ENCODE measurements around the gene SCRT2. TPM values are rescaled to one million over a fixed set of nuclear protein-coding genes. Genes with fewer than 3 reads are reported as not detected.

Gene SCRT2
- total RNA-seq, 1 experiment from 2014 or later = not detected

DNA sequence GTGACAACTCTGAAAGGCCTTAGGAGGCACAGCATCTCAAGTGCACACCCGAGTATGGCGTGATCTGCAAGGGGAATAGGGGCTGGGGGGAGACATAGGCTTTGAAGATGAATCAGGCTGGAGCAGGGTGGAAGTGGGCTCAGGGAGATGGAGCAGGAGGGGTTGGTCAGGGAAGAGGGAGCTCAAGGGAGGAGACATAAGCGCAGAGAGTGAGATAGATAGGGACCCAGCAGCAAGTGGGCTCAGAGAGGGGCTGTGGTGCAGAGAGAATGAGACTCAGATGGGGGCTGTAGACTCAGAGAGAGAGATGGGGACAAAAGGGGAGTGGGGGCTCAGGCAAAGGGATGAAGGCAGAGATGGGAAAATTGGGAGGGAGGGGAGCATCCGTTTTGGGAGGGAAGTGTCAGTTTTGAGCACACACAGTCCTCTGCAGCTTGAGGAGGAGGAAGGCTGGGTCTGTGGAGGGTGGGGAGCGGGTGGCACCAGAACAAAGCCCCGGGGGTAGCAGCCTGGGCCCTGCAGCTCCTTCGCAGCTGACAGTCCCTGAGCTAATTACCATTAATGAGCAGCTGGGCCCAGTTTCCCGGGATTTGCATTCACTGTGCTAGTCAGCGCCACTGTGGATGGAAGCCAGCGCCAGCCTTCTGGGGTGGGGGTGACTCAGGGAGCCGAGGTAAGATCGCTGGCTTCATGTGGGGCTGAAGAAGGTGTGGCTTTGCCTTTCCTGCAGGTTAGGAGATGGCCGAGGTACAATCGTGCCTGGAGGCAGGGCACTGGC, 41.3 kb downstream of the SCRT2 start:
- Histone ChIP-seq H2BK120ac (ENCODE audit: low read depth, low read length, poor library complexity, severe bottlenecking) (no peak overlapping the region), H2AK5ac (ENCODE audit: insufficient read length, low read length) (no peak overlapping the region), H3K23me2 (ENCODE audit: insufficient read length, low read depth, low read length, poor library complexity, severe bottlenecking) (no peaks in the 10 kb centered on the region), H3K14ac (ENCODE audit: insufficient read depth, low read length) (peak overlapping the region; percentile 15; the same call in 1 of the 2 replicates), H3K23ac (ENCODE audit: insufficient read length, low read depth, low read length) (no peak overlapping the region), H4K91ac (ENCODE audit: insufficient read length, low read depth, low read length) (no peak overlapping the region), H3K4me2 (ENCODE audit: insufficient read depth, insufficient read length, low read length) (no peak overlapping the region), H3K4ac (ENCODE audit: low read depth, low read length) (no peak overlapping the region), H2BK20ac (ENCODE audit: low read depth, low read length, poor library complexity, severe bottlenecking) (no peak overlapping the region), H3K27me3 (ENCODE audit: insufficient read depth, low read length) (no peaks in the 10 kb centered on the region), H3K79me2 (ENCODE audit: insufficient read depth, low read length) (no peaks in the 10 kb centered on the region), H3K56ac (ENCODE audit: insufficient read length, low read depth, low read length) (no peak overlapping the region), H3K9ac (ENCODE audit: extremely low read depth, insufficient read length, low read length) (no peak overlapping the region), H4K8ac (replicated peaks; ENCODE audit: insufficient read length, low read depth, low read length) (no peak overlapping the region), H3K27ac (ENCODE audit: insufficient read length, low read depth, low read length) (no peak overlapping the region), H3T11ph (ENCODE audit: low read length) (no peak overlapping the region), H2BK15ac (ENCODE audit: low read depth, low read length) (no peak overlapping the region), H2BK5ac (ENCODE audit: insufficient read length, low read length) (no peak overlapping the region), H3K9me3 (ENCODE audit: control insufficient read depth, low read depth, low read length) (no peaks in the 10 kb centered on the region), H3K4me1 (ENCODE audit: insufficient read depth, low read length) (no peaks in the 10 kb centered on the region), H3K18ac (ENCODE audit: insufficient read length, low read depth, low read length) (no peak overlapping the region), H4K5ac (ENCODE audit: insufficient read length, low read depth, low read length) (no peak overlapping the region), H3K79me1 (ENCODE audit: insufficient read depth, low read depth, low read length, poor library complexity, severe bottlenecking) (no peaks in the 10 kb centered on the region), H2AFZ (ENCODE audit: low read length) (no peak overlapping the region), H2BK12ac (ENCODE audit: insufficient read length, low read depth, low read length) (no peak overlapping the region), H4K20me1 (ENCODE audit: control insufficient read depth, insufficient read depth, insufficient read length) (no peaks in the 10 kb centered on the region)
- Mint-ChIP-seq H3K4me1 (peaks cover 4 to 17% of the 10 kb centered on the region in 2 experiments; a peak in 2 of 4 replicates), H3K4me3 (no peak overlapping the region), H3K27me3 (ENCODE audit: low read depth) (peaks cover 11% of the 10 kb centered on the region), H3K9me3 (no peaks in the 10 kb centered on the region), H3K27ac (no peak overlapping the region), H3K36me3 (ENCODE audit: insufficient read depth in 1 of 3, low read depth in 3 of 3) (no peaks in the 10 kb centered on the region)
- WGBS (ENCODE audit: extremely low coverage, insufficient read length, low lambda C conversion rate) = no CpG with 5 or more reads among the region's 14 CpGs
- TF ChIP-seq, protein P1, sequence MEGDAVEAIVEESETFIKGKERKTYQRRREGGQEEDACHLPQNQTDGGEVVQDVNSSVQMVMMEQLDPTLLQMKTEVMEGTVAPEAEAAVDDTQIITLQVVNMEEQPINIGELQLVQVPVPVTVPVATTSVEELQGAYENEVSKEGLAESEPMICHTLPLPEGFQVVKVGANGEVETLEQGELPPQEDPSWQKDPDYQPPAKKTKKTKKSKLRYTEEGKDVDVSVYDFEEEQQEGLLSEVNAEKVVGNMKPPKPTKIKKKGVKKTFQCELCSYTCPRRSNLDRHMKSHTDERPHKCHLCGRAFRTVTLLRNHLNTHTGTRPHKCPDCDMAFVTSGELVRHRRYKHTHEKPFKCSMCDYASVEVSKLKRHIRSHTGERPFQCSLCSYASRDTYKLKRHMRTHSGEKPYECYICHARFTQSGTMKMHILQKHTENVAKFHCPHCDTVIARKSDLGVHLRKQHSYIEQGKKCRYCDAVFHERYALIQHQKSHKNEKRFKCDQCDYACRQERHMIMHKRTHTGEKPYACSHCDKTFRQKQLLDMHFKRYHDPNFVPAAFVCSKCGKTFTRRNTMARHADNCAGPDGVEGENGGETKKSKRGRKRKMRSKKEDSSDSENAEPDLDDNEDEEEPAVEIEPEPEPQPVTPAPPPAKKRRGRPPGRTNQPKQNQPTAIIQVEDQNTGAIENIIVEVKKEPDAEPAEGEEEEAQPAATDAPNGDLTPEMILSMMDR (conservative IDR thresholded peaks at IDR 0.05) = no peak
- DNase-seq = no peak

Measured in H9 (cell line).